OCI-LY1 (cell line): ENCODE measurements around the gene RBPJL.

Experiments used
- H2AFZ ChIP-seq: fragments of 200-600 bp; sonication (generic), shearing (Covaris generic); 2 replicates; pipeline ENCODE4 v1.6.0; 2014; ENCODE audit warnings: antibody characterized with exemption, mild to moderate bottlenecking, low read length
- H3F3A ChIP-seq: fragments of 200-600 bp; sonication (generic), shearing (Covaris generic); 2 replicates; pipeline ENCODE4 v1.6.0; 2014; ENCODE audit warnings: mild to moderate bottlenecking, antibody characterized with exemption, low read length, moderate library complexity; ENCODE audit not compliant: insufficient read depth
- H3K27ac ChIP-seq: fragments of 200-600 bp; sonication (generic); 2 replicates; pipeline ENCODE4 v1.5.1; 2014; ENCODE audit warnings: low read length, mixed run types, mild to moderate bottlenecking, low read depth; ENCODE audit not compliant: poor library complexity, severe bottlenecking
- H3K27me3 ChIP-seq: fragments of 200-600 bp; sonication (generic); 2 replicates; pipeline ENCODE4 v1.6.0; 2014; ENCODE audit warnings: antibody characterized with exemption, mild to moderate bottlenecking, low read length, moderate library complexity; ENCODE audit not compliant: insufficient read depth
- H3K36me3 ChIP-seq: fragments of 200-600 bp; sonication (generic); 2 replicates; pipeline ENCODE4 v1.6.1; 2014; ENCODE audit warnings: mild to moderate bottlenecking, antibody characterized with exemption, low read length, moderate library complexity, mixed read lengths; ENCODE audit not compliant: insufficient read depth
- H3K4me1 ChIP-seq: fragments of 200-600 bp; sonication (generic); 2 replicates; pipeline ENCODE4 v1.5.1; 2014; ENCODE audit warnings: mild to moderate bottlenecking, low read length, moderate library complexity; ENCODE audit not compliant: insufficient read depth, severe bottlenecking
- H3K4me2 ChIP-seq: fragments of 200-600 bp; sonication (generic), shearing (Covaris generic); 2 replicates; pipeline ENCODE4 v1.6.1; 2014; ENCODE audit warnings: low read length
- H3K4me3 ChIP-seq: fragments of 200-600 bp; sonication (generic); 2 replicates; pipeline ENCODE4 v1.5.1; 2014; ENCODE audit warnings: low read length, low read depth, mild to moderate bottlenecking, mixed read lengths; ENCODE audit not compliant: poor library complexity, severe bottlenecking
- H3K79me2 ChIP-seq: fragments of 200-600 bp; shearing (Covaris generic); 2 replicates; pipeline ENCODE4 v1.6.1; 2016; ENCODE audit warnings: mixed run types, low read length, mixed read lengths; ENCODE audit not compliant: insufficient read depth
- H3K9ac ChIP-seq: fragments of 200-600 bp; sonication (generic), shearing (Covaris generic); 2 replicates; pipeline ENCODE4 v1.6.1; 2014; ENCODE audit warnings: mild to moderate bottlenecking, low read length, mixed read lengths
- H3K9me2 ChIP-seq: fragments of 200-600 bp; sonication (generic), shearing (Covaris generic); 2 replicates; pipeline ENCODE4 v1.6.1; 2014; ENCODE audit warnings: low read depth, mild to moderate bottlenecking, low read length, mixed read lengths
- H3K9me3 ChIP-seq: fragments of 200-600 bp; shearing (Covaris generic); 2 replicates; pipeline ENCODE4 v1.6.1; 2014; ENCODE audit warnings: low read length, mixed read lengths
- H4K20me1 ChIP-seq: fragments of 200-600 bp; sonication (generic), shearing (Covaris generic); 2 replicates; pipeline ENCODE4 v1.6.0; 2016; ENCODE audit warnings: mild to moderate bottlenecking, low read length; ENCODE audit not compliant: insufficient read depth
- CTCF ChIP-seq: fragments of 200-600 bp; sonication (generic), shearing (Covaris generic); IDR thresholded peaks from 2 replicates; pipeline ENCODE4 v1.5.1; 2017; ENCODE audit warnings: mild to moderate bottlenecking, antibody characterized with exemption, low read length, moderate library complexity, mixed read lengths
- EZH2 ChIP-seq: fragments of 200-600 bp; sonication (generic), shearing (Covaris generic); IDR thresholded peaks from 2 replicates; pipeline ENCODE4 v1.8.0; 2017; ENCODE audit warnings: borderline replicate concordance, mixed run types, mild to moderate bottlenecking, antibody characterized with exemption, low read length, moderate library complexity, mixed read lengths

Gene RBPJL

GRCh38 chr20:45307076-45307640, 518 bp downstream of the RBPJL start:
- no peak overlapping the region for H3K4me3 ChIP-seq

GRCh38 chr20:45308117-45308778, 1.6 kb downstream of the RBPJL start, which contains the start of gene MATN4:
Gene MATN4 (minus strand): TSS chr20:45308299. CDS start chr20:45305582, 2,717 bp downstream.
- H3K4me3 ChIP-seq: no peak within 1 kb of the TSS
- no peaks in the 10 kb centered on the region for H3K9me3 ChIP-seq
- no peak within 1 kb of the TSS for H3K27ac ChIP-seq
- H4K20me1 ChIP-seq: no peaks in the 10 kb centered on the region
- H3K36me3 ChIP-seq: no peaks in the 10 kb centered on the region
- H3K9ac ChIP-seq: no peak within 1 kb of the TSS
- H3K27me3 ChIP-seq: no peaks in the 10 kb centered on the region
- no peaks in the 10 kb centered on the region for H3K4me1 ChIP-seq
- no peak within 1 kb of the TSS for H3K4me2 ChIP-seq
- H3K79me2 ChIP-seq: no peaks in the 10 kb centered on the region
- H3F3A ChIP-seq: no peaks in the 10 kb centered on the region
- no peaks in the 10 kb centered on the region for H3K9me2 ChIP-seq
- no peak within 1 kb of the TSS for H2AFZ ChIP-seq
- no peak for TF ChIP-seq CTCF
- no peak for TF ChIP-seq EZH2

More at GRCh38 chr20:45307076-45307640, 518 bp downstream of the RBPJL start:
- Histone ChIP-seq H3K36me3 (no peaks in the 10 kb centered on the region), H3K4me2 (no peak overlapping the region), H3F3A (no peaks in the 10 kb centered on the region), H3K9me3 (no peaks in the 10 kb centered on the region), H3K27me3 (no peaks in the 10 kb centered on the region), H4K20me1 (no peaks in the 10 kb centered on the region), H2AFZ (no peak overlapping the region), H3K79me2 (no peaks in the 10 kb centered on the region), H3K27ac (no peak overlapping the region), H3K4me1 (no peaks in the 10 kb centered on the region), H3K9me2 (no peaks in the 10 kb centered on the region), H3K9ac (no peak overlapping the region)
- TF ChIP-seq EZH2 (no peak), CTCF (no peak)

GRCh38 chr20:45309075-45309474, 2.4 kb downstream of the RBPJL start:
- Histone ChIP-seq H3K4me1 (no peaks in the 10 kb centered on the region), H3K4me2 (no peak overlapping the region), H3F3A (no peaks in the 10 kb centered on the region)

More at GRCh38 chr20:45309075-45309474, 2.4 kb downstream of the RBPJL start:
- Histone ChIP-seq H3K27me3 (no peaks in the 10 kb centered on the region), H3K27ac (no peak overlapping the region), H4K20me1 (no peaks in the 10 kb centered on the region), H3K9me2 (no peaks in the 10 kb centered on the region), H3K36me3 (no peaks in the 10 kb centered on the region), H3K9me3 (no peaks in the 10 kb centered on the region), H3K9ac (no peak overlapping the region), H2AFZ (no peak overlapping the region), H3K4me3 (no peak overlapping the region), H3K79me2 (no peaks in the 10 kb centered on the region)
- TF ChIP-seq EZH2 (no peak), CTCF (no peak)
